H9 (cell line): ENCODE results near the gene SLC13A1. TPM values are rescaled to one million over a fixed set of nuclear protein-coding genes. Genes with fewer than 3 reads are reported as not detected.

ENCODE experiments used
- DNase-seq: peaks from one replicate; pipeline ENCODE4 v3.0.0-alpha.2; 2017
- H2AFZ ChIP-seq: one replicate; pipeline ENCODE4 v1.6.1; 2013; ENCODE audit warnings: mild to moderate bottlenecking, low read length, control low read depth, moderate library complexity
- H2AK5ac ChIP-seq: 2 replicates; pipeline ENCODE4 v1.6.1; 2013; ENCODE audit warnings: low read length, control low read depth, mixed read lengths; ENCODE audit not compliant: insufficient read length
- H2BK120ac ChIP-seq: one replicate; pipeline ENCODE4 v1.6.1; 2013; ENCODE audit warnings: low read depth, mild to moderate bottlenecking, low read length, control low read depth, inconsistent platforms; ENCODE audit not compliant: poor library complexity, severe bottlenecking
- H2BK12ac ChIP-seq: 2 replicates; pipeline ENCODE4 v1.6.1; 2013; ENCODE audit warnings: low read length, control low read depth, mixed read lengths, low read depth; ENCODE audit not compliant: insufficient read length
- H2BK15ac ChIP-seq: 2 replicates; pipeline ENCODE4 v1.6.1; 2013; ENCODE audit warnings: low read depth, low read length, control low read depth
- H2BK20ac ChIP-seq: one replicate; pipeline ENCODE4 v1.6.1; 2013; ENCODE audit warnings: low read depth, mild to moderate bottlenecking, low read length, control low read depth, inconsistent platforms; ENCODE audit not compliant: poor library complexity, severe bottlenecking
- H2BK5ac ChIP-seq: 2 replicates; pipeline ENCODE4 v1.6.1; 2013; ENCODE audit warnings: low read length, control low read depth, mixed read lengths; ENCODE audit not compliant: insufficient read length
- H3K14ac ChIP-seq: 2 replicates; pipeline ENCODE4 v1.6.1; 2013; ENCODE audit warnings: low read length, control low read depth; ENCODE audit not compliant: insufficient read depth
- H3K18ac ChIP-seq: 2 replicates; pipeline ENCODE4 v1.6.1; 2013; ENCODE audit warnings: low read depth, mild to moderate bottlenecking, mixed read lengths, low read length, control low read depth; ENCODE audit not compliant: insufficient read length
- H3K23ac ChIP-seq: 2 replicates; pipeline ENCODE4 v1.6.1; 2013; ENCODE audit warnings: low read length, control low read depth, mixed read lengths, low read depth; ENCODE audit not compliant: insufficient read length
- H3K23me2 ChIP-seq: 2 replicates; pipeline ENCODE4 v1.6.1; 2013; ENCODE audit warnings: low read depth, mild to moderate bottlenecking, mixed read lengths, low read length, control low read depth; ENCODE audit not compliant: insufficient read length, poor library complexity, severe bottlenecking
- H3K27ac ChIP-seq: 2 replicates; pipeline ENCODE4 v1.5.1; 2013; ENCODE audit warnings: low read length, control low read depth, mixed read lengths, low read depth; ENCODE audit not compliant: insufficient read length
- H3K27me3 ChIP-seq: 2 replicates; pipeline ENCODE4 v1.6.1; 2013; ENCODE audit warnings: low read length, control low read depth, inconsistent platforms; ENCODE audit not compliant: insufficient read depth
- H3K4ac ChIP-seq: 2 replicates; pipeline ENCODE4 v1.6.1; 2013; ENCODE audit warnings: low read depth, mild to moderate bottlenecking, control low read depth, inconsistent platforms, low read length, moderate library complexity
- H3K4me1 ChIP-seq: 2 replicates; pipeline ENCODE4 v1.6.1; 2013; ENCODE audit warnings: low read length, control low read depth, inconsistent platforms; ENCODE audit not compliant: insufficient read depth
- H3K4me2 ChIP-seq: 2 replicates; pipeline ENCODE4 v1.6.1; 2013; ENCODE audit warnings: low read length, control low read depth, mixed read lengths; ENCODE audit not compliant: insufficient read length, insufficient read depth
- H3K56ac ChIP-seq: 2 replicates; pipeline ENCODE4 v1.6.1; 2013; ENCODE audit warnings: low read depth, mild to moderate bottlenecking, mixed read lengths, low read length, control low read depth; ENCODE audit not compliant: insufficient read length
- H3K79me1 ChIP-seq: 2 replicates; pipeline ENCODE4 v1.6.1; 2013; ENCODE audit warnings: low read depth, mild to moderate bottlenecking, moderate library complexity, low read length, control low read depth, inconsistent platforms; ENCODE audit not compliant: insufficient read depth, poor library complexity, severe bottlenecking
- H3K79me2 ChIP-seq: 2 replicates; pipeline ENCODE4 v1.6.1; 2013; ENCODE audit warnings: low read length, control low read depth, inconsistent platforms; ENCODE audit not compliant: insufficient read depth
- H3K9ac ChIP-seq: 2 replicates; pipeline ENCODE4 v1.6.1; 2013; ENCODE audit warnings: low read length, control low read depth, mixed read lengths; ENCODE audit not compliant: insufficient read length; ENCODE audit errors: extremely low read depth
- H3K9me3 ChIP-seq: one replicate; pipeline ENCODE4 v1.6.1; 2013; ENCODE audit warnings: low read depth, low read length, inconsistent platforms; ENCODE audit not compliant: control insufficient read depth
- H3T11ph ChIP-seq: one replicate; pipeline ENCODE4 v1.6.1; 2013; ENCODE audit warnings: mild to moderate bottlenecking, low read length, control low read depth, inconsistent platforms
- H4K20me1 ChIP-seq: one replicate; pipeline ENCODE4 v1.6.1; 2013; ENCODE audit not compliant: control insufficient read depth, insufficient read length, insufficient read depth
- H4K5ac ChIP-seq: 2 replicates; pipeline ENCODE4 v1.6.1; 2013; ENCODE audit warnings: low read depth, mild to moderate bottlenecking, mixed read lengths, low read length, control low read depth; ENCODE audit not compliant: insufficient read length
- H4K8ac ChIP-seq: replicated peaks from 2 replicates; pipeline ENCODE4 v1.6.1; 2013; ENCODE audit warnings: low read length, control low read depth, mixed read lengths, low read depth; ENCODE audit not compliant: insufficient read length
- H4K91ac ChIP-seq: 2 replicates; pipeline ENCODE4 v1.6.1; 2013; ENCODE audit warnings: low read depth, mild to moderate bottlenecking, moderate library complexity, mixed read lengths, low read length, control low read depth; ENCODE audit not compliant: insufficient read length
- H3K27ac Mint-ChIP-seq, 3 experiments: 2 replicates in 2 of 3; 3 replicates in 1 of 3; pipeline ENCODE4 v1.8.0; 2020 to 2021; ENCODE audit warnings: mixed read lengths in 3 of 3, mild to moderate bottlenecking in 1 of 3, moderate library complexity in 1 of 3
- H3K27me3 Mint-ChIP-seq: 2 replicates; pipeline ENCODE4 v1.8.0; 2021; ENCODE audit warnings: low read depth, mild to moderate bottlenecking, moderate library complexity, mixed read lengths
- H3K36me3 Mint-ChIP-seq, 3 experiments: 2 replicates in 2 of 3; 3 replicates in 1 of 3; pipeline ENCODE4 v1.8.0; 2020 to 2021; ENCODE audit warnings: low read depth in 3 of 3, mixed read lengths in 3 of 3; ENCODE audit not compliant: insufficient read depth in 1 of 3
- H3K4me1 Mint-ChIP-seq, 2 experiments: 2 replicates each; pipeline ENCODE4 v1.8.0; 2020; ENCODE audit warnings: mixed read lengths in 2 of 2
- H3K4me3 Mint-ChIP-seq, 2 experiments: 2 replicates in 1 of 2; 3 replicates in 1 of 2; pipeline ENCODE4 v1.8.0; 2020 to 2021; ENCODE audit warnings: mild to moderate bottlenecking in 2 of 2, mixed read lengths in 2 of 2, moderate library complexity in 1 of 2
- H3K9me3 Mint-ChIP-seq, 2 experiments: 2 replicates in 1 of 2; 3 replicates in 1 of 2; pipeline ENCODE4 v1.8.0; 2020; ENCODE audit warnings: mild to moderate bottlenecking in 2 of 2, mixed read lengths in 2 of 2, moderate library complexity in 1 of 2
- WGBS: extraction: QIAGEN DNeasy Blood & Tissue Kit; methylation state at CpG from one replicate; pipeline ENCODE4 v1.1.7; 2013; ENCODE audit warnings: missing lambda C conversion rate, low lambda C conversion rate, mixed read lengths; ENCODE audit not compliant: insufficient read length; ENCODE audit errors: extremely low coverage; 5-methylcytosine and 5-hydroxymethylcytosine counted together
- total RNA-seq: library from RNA; stranded (reverse); gene quantifications from 2 replicates; pipeline ENCODE4 v1.2.1, GENCODE V29; 2021
- TF ChIP-seq, protein P1 (sequence below): fragments of 200-600 bp; sonication (generic); conservative IDR thresholded peaks from 3 replicates; pipeline ENCODE4 v1.8.0; 2021; ENCODE audit warnings: antibody characterized with exemption, mild to moderate bottlenecking

SLC13A1 gene
- total RNA-seq, 1 experiment from 2014 or later = not detected

DNA sequence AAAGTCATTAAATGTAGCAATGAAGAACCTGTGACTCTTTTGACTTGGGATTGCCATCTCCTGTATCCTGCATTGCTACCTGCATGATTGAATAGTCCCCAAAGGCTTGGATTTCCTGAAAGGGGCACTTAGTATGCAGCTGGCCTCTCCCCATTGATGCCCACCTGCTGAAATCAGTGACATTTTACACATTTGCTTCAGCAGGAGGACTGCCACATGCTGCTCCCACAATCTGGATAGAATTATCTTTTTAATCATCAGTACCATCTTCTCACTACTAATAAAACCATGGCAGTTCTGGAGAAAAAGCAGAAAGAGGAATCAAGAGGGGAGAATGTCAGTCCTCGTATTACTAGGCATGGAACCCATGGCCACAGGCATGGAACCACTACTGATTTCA is 67.8 kb downstream of the SLC13A1 start:
- Histone ChIP-seq H3K9ac (no peak overlapping the region), H3K18ac (no peak overlapping the region), H3K4ac (no peak overlapping the region), H4K8ac (no peak overlapping the region), H3K79me2 (no peaks in the 10 kb centered on the region), H3K9me3 (no peaks in the 10 kb centered on the region), H4K5ac (no peak overlapping the region), H4K20me1 (no peaks in the 10 kb centered on the region), H3K56ac (no peak overlapping the region), H3K14ac (no peak overlapping the region), H3K4me2 (no peak overlapping the region), H2BK12ac (no peak overlapping the region), H3K27ac (no peak overlapping the region), H3T11ph (no peak overlapping the region), H3K27me3 (no peaks in the 10 kb centered on the region), H3K79me1 (no peaks in the 10 kb centered on the region), H2BK5ac (no peak overlapping the region), H3K23ac (no peak overlapping the region), H3K23me2 (no peaks in the 10 kb centered on the region), H3K4me1 (no peaks in the 10 kb centered on the region), H4K91ac (no peak overlapping the region), H2AK5ac (no peak overlapping the region), H2BK15ac (no peak overlapping the region), H2BK20ac (no peak overlapping the region), H2BK120ac (no peak overlapping the region), H2AFZ (no peak overlapping the region)
- no peak for DNase-seq
- no peak overlapping the region for H3K4me3 Mint-ChIP-seq
- H3K27me3 Mint-ChIP-seq = no peaks in the 10 kb centered on the region
- H3K27ac Mint-ChIP-seq = no peak overlapping the region
- no peaks in the 10 kb centered on the region for H3K9me3 Mint-ChIP-seq
- no CpG with 5 or more reads among the region's 1 CpG for WGBS
- no peaks in the 10 kb centered on the region for H3K36me3 Mint-ChIP-seq
- TF ChIP-seq, protein P1, sequence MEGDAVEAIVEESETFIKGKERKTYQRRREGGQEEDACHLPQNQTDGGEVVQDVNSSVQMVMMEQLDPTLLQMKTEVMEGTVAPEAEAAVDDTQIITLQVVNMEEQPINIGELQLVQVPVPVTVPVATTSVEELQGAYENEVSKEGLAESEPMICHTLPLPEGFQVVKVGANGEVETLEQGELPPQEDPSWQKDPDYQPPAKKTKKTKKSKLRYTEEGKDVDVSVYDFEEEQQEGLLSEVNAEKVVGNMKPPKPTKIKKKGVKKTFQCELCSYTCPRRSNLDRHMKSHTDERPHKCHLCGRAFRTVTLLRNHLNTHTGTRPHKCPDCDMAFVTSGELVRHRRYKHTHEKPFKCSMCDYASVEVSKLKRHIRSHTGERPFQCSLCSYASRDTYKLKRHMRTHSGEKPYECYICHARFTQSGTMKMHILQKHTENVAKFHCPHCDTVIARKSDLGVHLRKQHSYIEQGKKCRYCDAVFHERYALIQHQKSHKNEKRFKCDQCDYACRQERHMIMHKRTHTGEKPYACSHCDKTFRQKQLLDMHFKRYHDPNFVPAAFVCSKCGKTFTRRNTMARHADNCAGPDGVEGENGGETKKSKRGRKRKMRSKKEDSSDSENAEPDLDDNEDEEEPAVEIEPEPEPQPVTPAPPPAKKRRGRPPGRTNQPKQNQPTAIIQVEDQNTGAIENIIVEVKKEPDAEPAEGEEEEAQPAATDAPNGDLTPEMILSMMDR = no peak
- no peaks in the 10 kb centered on the region for H3K4me1 Mint-ChIP-seq
